HepG2 (cell line): ENCODE measurements around the gene NAT10.

ENCODE experiments used
- AGO2 ChIP-seq: fragments of 200-400 bp; formaldehyde crosslinking; optimal IDR thresholded peaks from 2 replicates; pipeline ENCODE3; 2017; ENCODE audit warnings: mild to moderate bottlenecking, low read depth, low read length, moderate library complexity
- EZH2 ChIP-seq: conservative IDR thresholded peaks from 2 replicates; pipeline ENCODE4 v1.6.1; 2012; ENCODE audit warnings: mild to moderate bottlenecking, low read depth, low read length, moderate library complexity
- GATAD1 ChIP-seq: IDR thresholded peaks from 2 replicates; pipeline ENCODE4 v1.6.1; 2016; ENCODE audit warnings: missing genetic modification reagents, missing compliant biosample characterization
- SOX13 ChIP-seq, 3 experiments: fragments of 450-650 bp in 1 of 3; sonication (generic) in 1 of 3; formaldehyde crosslinking in 1 of 3; IDR thresholded peaks in 2 of 3; conservative IDR thresholded peaks in 1 of 3; 2 replicates each; pipeline versions ENCODE4 v1.5.0 to v1.6.1; 2016 to 2020; ENCODE audit warnings: antibody characterized with exemption in 1 of 3, mild to moderate bottlenecking in 1 of 3, missing compliant biosample characterization in 1 of 3, missing genetic modification reagents in 1 of 3, moderate library complexity in 1 of 3
- ZFAT ChIP-seq: sonication (generic); formaldehyde crosslinking; conservative IDR thresholded peaks from 2 replicates; pipeline ENCODE4 v1.8.1; 2023; ENCODE audit warnings: missing genetic modification reagents, inconsistent platforms
- ZNF550 ChIP-seq: sonication (generic); formaldehyde crosslinking; IDR thresholded peaks from 2 replicates; pipeline ENCODE4 v1.4.0; 2020; ENCODE audit warnings: mild to moderate bottlenecking, missing genetic modification reagents, borderline replicate concordance
- TF ChIP-seq, protein P1 (sequence below): sonication (generic); formaldehyde crosslinking; IDR thresholded peaks from 2 replicates; pipeline ENCODE4 v1.5.0; 2020; ENCODE audit warnings: mild to moderate bottlenecking, missing genetic modification reagents, moderate library complexity
- TF ChIP-seq, protein P2 (sequence below): IDR thresholded peaks from 2 replicates; pipeline ENCODE4 v1.6.1; 2012; ENCODE audit warnings: inconsistent platforms
- TF ChIP-seq, protein P3 (sequence below): sonication (generic); formaldehyde crosslinking; conservative IDR thresholded peaks from 2 replicates; pipeline ENCODE4 v1.4.0; 2020; ENCODE audit warnings: missing genetic modification reagents

DNA sequence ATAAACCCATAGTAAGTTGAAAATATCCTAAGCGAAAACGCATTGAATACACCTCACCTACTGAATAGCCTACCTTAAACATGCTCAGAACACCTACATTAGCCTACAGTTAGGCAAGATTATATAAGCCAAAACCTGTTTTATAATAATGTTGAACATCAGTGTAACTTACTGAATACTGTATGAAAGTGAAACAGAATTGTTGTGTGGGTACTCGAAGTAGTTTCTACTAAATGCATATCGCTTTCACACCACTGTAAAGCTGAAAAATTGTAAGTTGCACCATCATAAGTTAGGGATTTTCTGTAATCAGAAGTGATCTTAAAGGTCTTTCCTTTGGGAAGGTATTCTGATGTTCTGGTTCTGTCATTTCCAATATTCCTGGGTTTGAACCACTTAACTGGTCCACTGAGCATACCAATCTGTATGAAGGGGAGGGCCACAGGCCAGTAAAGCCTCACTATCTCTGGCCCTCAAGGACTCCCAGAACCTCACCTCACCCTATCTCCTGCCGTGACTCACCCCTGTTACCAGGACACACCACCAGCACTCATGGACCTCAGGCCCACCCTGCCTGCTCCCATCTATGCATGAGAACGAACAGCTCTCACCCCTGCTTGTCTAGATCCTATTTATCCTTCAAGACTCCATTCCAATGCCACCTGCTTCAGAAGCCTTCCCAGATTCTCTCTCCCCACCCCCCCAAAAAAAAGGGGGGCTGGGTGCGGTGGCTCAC lies 70.0 kb downstream of the NAT10 start:
- TF ChIP-seq EZH2 (no peak), SOX13 (IDR thresholded peaks at IDR 0.05) (no peak), SOX13 (CRISPR knock-in tag; conservative IDR thresholded peaks at IDR 0.05 in 1 of 2, IDR thresholded peaks at IDR 0.05 in 1 of 2) (no peak), ZNF550 (CRISPR knock-in tag) (no peak), AGO2 (no peak), GATAD1 (CRISPR knock-in tag) (no peak), ZFAT (CRISPR knock-in tag) (no peak)
- TF ChIP-seq, protein P1, sequence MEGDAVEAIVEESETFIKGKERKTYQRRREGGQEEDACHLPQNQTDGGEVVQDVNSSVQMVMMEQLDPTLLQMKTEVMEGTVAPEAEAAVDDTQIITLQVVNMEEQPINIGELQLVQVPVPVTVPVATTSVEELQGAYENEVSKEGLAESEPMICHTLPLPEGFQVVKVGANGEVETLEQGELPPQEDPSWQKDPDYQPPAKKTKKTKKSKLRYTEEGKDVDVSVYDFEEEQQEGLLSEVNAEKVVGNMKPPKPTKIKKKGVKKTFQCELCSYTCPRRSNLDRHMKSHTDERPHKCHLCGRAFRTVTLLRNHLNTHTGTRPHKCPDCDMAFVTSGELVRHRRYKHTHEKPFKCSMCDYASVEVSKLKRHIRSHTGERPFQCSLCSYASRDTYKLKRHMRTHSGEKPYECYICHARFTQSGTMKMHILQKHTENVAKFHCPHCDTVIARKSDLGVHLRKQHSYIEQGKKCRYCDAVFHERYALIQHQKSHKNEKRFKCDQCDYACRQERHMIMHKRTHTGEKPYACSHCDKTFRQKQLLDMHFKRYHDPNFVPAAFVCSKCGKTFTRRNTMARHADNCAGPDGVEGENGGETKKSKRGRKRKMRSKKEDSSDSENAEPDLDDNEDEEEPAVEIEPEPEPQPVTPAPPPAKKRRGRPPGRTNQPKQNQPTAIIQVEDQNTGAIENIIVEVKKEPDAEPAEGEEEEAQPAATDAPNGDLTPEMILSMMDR (CRISPR knock-in tag): no peak
- TF ChIP-seq, protein P2, sequence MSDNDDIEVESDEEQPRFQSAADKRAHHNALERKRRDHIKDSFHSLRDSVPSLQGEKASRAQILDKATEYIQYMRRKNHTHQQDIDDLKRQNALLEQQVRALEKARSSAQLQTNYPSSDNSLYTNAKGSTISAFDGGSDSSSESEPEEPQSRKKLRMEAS: no peak
- TF ChIP-seq, protein P3, sequence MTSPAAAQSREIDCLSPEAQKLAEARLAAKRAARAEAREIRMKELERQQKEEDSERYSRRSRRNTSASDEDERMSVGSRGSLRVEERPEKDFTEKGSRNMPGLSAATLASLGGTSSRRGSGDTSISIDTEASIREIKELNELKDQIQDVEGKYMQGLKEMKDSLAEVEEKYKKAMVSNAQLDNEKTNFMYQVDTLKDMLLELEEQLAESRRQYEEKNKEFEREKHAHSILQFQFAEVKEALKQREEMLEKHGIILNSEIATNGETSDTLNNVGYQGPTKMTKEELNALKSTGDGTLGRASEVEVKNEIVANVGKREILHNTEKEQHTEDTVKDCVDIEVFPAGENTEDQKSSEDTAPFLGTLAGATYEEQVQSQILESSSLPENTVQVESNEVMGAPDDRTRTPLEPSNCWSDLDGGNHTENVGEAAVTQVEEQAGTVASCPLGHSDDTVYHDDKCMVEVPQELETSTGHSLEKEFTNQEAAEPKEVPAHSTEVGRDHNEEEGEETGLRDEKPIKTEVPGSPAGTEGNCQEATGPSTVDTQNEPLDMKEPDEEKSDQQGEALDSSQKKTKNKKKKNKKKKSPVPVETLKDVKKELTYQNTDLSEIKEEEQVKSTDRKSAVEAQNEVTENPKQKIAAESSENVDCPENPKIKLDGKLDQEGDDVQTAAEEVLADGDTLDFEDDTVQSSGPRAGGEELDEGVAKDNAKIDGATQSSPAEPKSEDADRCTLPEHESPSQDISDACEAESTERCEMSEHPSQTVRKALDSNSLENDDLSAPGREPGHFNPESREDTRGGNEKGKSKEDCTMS (CRISPR knock-in tag): no peak
